ENCODE data around the gene FETUB.
"Not testable (repeated sequence)": the region's sequence is repeated elsewhere in the genome, so short reads cannot be mapped to it uniquely, and the experiment has no call there.

FETUB gene

DNA sequence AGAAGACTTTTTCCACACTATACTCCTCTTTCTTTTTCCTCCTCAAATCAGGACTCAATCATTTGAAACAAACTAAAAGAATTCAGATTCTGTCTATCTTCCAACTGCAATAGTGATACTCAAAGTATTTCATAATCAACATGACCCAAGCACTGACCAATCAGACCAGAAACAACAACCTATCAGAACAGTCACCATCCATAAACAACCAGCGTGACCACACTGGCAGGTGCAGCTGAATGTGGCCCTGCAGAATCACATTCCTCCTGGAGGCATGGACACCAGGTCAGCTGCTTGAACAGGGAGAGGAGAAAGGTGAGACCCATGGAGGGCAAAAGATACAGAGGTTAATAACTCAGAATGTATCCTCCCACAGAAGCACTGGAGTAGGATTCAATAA, 39.0 kb downstream of the FETUB start:
- DNase-seq: no peak

DNA sequence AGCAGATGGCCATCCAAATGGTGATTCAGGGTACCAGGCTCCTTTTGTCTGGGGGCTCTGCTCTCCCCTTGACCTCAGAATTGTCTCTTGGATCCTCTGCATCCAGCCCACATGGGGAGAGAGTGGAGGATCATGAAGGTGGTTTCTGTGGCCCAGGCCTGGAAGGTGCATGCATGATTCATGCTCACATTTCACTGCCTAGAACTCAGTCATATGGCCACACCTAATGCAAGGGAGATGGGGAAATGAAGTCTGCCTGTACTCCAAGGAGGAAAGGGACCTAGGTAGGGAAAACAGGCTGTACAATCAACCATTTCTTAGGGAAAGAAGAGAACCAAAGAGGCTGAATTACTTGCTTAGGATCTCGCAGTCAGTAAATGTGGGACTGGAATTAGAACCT, 40.7 kb downstream of the FETUB start:
- no peak for DNase-seq

DNA sequence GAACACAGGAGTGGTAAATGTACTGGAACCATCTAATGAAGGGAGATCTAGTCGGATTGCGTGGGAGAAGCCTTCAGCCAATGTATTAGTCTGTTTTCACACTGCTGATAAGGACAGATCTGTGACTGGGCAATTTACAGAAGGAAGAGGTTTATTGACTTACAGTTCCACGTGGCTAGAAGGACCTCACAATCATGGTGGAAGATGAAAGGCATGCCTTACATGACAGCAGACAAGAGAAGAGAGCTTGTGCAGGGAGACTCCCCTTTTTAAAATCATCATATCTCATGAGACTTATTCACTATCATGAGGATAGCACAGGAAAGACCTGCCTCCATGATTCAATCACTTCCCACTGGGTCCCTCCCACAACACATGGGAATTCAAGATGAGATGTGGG, 42.6 kb downstream of the FETUB start:
- DNase-seq: no peak

DNA sequence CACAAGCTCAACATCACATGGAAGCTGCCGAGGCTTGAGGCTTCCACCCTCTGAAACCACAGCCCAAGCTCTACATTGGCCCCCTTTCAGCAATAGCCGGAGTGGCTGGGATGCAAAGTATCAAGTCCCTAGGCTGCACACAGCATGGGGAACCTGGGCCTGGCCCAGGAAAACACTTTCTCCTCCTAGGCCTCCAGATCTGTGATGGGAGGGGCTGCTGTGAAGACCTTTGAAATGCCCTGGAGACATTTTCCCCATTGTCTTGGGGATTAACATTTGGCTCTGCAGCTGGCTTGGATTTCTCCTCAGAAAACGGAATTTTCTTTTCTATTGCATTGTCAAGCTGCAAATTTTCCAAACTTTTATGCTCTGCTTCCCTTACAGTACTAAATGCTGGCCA, 43.8 kb downstream of the FETUB start:
- DNase-seq: no peak

DNA sequence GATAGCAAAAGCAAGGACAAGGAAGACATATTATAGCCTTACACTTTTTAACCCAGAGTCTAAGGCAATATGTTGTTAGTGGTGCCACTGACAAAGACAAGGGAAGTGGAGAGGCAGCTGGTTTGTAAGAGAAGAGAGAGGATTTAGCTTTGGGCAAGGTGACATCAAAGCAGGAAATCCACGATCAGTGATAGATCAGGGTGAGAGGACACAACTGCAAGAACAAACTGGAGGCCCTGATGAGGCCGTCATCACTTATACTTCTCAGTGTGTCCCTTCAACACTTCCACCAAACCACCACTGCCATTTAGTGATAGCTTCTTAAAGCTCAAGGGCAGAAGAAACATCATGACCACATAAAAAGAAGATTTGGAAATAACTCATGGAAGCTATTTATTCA, 46.3 kb downstream of the FETUB start:
- not testable (repeated sequence) for DNase-seq

DNA sequence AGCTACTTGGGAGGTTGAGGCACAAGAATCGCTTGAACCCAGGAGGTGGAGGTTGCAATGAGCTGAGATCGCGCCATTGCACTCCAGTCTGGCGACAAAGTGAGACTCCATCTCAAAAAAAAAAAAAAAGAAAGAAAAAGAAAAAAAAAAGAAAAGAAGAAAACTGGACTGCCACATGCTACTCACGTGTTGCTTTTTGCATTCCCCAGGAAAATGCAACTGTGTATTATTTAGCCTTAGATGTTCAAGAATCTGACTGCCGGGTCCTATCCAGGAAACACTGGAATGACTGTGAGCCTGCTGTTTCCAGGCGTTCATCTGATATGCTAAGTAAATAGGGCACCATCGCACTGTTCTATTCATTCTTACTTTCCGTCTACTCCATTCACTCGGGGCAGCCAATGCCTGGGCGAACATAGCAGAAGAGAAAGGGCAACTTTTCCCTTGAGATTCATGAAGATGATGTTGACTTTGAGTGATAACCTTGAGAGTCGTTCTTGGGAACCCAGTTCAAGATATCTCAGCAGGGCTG, 47.0 kb downstream of the FETUB start:
- DNase-seq: no peak

DNA sequence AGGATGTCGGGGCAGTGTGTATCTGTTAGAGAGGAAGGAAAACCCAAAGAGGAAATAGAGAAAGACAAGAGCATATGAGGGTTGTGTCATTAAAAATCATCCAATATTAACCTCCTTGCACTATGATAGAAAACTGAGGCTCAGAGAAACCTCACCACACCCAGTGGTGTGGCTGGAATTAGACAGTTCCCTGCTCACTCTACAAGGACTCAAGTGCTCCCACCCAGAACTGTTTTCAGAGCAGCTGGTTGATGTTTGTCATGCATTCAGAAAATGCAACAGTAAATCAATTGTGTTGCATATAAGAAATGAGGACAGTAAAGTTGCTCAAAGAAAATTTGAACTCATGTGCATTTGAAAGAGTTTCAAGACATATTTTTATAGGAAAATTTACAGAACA, 50.1 kb downstream of the FETUB start:
- not testable (repeated sequence) for DNase-seq

DNA sequence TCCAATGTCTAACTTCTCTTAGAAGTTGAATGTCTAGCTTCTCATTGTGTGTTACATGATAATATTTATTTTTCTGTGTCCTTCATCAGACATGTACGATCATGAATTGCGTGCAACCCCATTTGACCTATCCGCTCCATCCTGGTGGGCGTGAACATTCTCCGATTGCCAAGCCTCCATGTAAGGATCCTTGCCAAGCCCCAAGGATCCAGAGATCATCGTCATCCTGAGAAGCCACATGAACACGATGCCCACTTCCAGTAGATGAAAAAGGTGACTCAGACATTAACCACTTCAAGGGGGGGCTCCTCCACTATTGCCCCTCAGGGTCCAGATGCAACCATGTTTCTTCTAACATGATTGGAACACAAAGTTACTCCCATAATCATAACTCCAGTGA, 51.5 kb downstream of the FETUB start:
- DNase-seq: no peak

DNA sequence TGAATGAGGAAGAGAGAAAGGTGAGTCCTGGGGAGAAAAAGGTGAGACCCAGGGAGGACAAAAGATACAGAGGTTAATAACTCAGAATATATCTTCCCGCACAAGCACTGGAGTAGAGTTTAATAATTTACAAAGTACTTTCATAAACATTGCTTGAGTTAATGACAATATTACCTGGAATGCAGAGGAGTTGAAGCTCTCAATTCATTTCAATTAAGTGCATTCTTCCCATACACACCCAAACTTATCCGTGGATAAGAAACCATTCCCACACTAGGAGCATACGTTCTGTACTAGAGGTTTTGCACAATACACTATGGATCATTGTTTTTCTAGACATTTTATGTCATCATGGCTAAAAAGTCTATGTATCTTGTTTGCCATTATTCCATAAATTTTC, 53.6 kb downstream of the FETUB start:
- DNase-seq: no peak

DNA sequence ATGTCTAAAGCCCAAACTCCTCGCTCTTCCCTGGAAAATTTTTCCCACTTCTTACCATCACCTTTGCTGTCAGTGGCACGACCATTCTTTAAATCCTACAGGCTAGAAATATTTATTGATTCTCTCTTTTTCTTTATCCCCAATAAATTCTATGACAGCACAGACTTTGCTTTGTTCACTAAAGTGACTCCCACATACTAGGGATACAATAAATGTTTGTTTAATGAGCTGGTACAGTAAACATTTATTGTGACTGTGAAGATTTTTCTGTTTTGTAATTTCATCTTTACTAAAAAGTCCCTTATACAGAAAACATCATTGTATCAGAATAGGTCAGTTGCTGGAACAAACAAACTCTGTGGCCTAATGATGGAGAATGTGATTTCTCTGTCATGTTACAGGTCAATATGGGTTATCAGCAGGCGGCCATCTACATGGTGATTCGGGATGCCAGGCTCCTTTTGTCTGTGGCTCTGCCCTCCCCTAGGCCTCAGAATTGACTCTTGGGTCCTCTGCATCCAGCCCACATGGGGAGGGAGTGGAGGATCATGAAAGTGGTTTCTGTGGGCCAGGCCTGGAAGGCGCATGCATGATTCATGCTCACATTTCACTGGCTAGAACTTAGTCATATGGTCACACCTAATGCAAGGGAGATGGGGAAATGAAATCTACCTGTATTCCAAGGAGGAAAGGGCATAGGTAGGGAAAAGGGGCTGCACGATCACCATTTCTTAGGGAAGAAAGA, 54.3 kb downstream of the FETUB start:
- DNase-seq: no peak

DNA sequence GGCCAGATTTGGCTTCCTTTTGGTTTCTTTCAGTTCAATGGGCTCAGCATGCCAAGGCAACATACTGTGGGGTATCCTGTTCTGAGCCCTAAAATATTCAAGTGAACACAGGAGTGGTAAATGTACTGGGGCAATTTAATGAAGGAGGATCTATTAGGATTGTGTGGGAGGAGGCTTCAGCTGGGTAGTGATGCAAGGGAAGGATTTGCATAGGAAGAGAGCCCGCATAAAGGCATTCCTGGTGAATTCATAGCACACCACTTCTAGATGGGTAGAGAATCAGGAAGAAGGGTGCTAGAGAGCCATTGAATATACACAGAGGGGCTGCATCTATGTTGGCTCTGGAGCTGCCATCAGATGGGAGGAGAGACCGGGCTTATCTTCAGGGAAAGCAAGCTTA, 56.3 kb downstream of the FETUB start:
- no peak for DNase-seq

DNA sequence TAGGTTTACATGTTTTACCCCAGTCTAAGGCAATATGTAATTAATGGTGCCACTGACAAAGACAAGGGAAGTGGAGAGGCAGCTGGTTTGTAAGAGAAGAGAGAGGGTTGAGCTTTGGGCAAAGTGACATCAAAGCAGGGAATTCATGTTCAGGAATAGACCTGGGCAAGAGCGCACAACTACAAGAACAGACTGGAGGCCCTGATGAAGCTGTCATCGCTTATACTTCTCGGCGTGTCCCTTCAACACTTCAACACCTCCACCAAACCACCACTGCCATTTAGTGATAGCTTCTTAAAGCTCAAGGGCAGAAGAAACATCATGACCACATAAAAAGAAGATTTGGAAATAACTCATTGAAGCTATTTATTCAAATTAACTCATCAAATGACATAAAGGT, 57.3 kb downstream of the FETUB start:
- DNase-seq: no peak

DNA sequence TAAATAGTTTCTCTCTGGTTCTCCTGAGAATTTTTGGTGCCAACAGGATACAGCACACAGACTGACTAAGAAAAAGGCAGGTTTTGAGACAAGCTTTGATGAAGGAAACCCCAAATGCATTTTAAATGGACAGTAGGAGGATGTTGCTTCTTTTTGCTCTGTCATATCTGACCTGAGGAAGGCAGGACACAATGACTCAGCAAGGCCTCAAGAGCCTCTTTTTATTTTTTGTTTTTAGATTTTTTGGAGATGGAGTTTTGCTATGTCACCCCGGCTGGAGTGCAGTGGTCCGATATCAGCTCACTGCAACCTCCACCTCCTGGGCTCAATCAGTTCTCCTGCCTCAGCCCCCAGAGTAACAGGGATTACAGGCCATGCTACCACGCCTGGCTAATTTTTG, 60.1 kb downstream of the FETUB start:
- no peak for DNase-seq

DNA sequence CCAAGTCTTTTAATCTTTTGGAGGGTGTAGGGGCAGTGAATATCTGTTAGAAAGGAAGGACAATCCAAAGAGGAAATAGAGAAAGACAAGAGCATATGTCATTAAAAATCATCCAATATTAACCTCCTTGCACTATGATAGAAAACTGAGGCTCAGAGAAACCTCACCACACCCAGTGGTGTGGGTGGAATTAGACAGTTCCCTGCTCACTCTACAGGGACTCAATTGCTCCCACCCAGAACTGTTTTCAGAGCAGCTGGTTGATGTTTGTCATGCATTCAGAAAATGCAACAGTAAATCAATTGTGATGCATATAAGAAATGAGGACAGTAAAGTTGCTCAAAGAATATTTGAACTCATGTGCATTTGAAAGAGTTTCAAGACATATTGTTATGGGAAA, 62.3 kb downstream of the FETUB start:
- DNase-seq: not testable (repeated sequence)

All from effector CD8-positive, alpha-beta T cell (primary cell).